ENCODE data around the gene SLC39A11. TPM values are rescaled to one million over a fixed set of nuclear protein-coding genes. Genes with fewer than 3 reads are reported as not detected.
"Not testable (repeated sequence)": the region's sequence is repeated elsewhere in the genome, so short reads cannot be mapped to it uniquely, and the experiment has no call there.

The SLC39A11 gene
- total RNA-seq, 1 experiment from 2014 or later, result 7.9 TPM

DNA sequence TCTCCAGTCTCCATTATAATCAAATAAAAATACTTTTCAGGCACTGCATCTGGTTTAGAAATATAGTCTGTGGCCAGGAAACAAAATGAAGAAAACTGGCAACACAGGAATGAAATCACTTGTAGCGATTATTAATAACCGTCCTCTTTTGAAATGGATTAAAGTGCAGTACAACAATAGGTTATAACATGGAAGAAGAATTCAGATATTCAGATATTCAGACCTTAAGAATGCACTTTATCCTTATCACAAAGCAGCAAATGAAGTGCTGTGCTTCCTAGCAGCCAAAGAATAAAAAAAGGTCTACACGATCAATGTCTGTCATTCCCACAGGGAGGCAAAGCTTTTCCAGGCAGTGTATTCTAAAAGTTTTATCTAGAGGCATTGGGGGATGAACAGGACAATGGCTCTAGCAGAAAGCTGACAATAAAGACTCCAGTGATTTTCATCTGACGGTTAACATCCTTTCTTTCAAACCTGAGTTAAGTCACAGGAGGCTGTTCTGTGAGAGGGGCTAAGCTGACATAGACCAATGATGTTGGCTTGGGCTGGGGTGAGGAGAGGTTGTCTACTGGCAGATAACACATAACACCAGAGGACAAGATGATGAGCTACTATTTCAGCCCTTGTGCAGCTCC is 259.2 kb downstream of the SLC39A11 start:
- DNase-seq (ENCODE audit: low read depth), result no peak

DNA sequence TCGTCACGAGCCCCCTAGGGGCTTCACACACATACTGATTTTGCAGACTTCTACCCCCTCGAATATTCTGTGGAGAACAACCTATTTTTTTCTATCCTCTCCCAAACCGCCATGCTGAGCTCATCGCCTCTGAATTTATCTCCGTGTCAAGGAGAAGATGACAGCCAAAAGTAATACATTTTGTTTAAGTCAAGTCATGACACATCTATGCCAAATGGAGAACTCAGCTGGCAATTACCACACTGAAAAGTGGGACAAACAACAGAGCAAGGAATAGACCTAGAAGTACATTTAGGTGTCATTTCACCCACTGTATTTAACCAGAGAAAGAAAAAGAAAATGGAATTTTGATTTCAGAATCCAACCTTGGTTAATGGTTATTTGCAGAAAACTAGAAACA is 260.2 kb downstream of the SLC39A11 start:
- no peak for DNase-seq (ENCODE audit: low read depth)

DNA sequence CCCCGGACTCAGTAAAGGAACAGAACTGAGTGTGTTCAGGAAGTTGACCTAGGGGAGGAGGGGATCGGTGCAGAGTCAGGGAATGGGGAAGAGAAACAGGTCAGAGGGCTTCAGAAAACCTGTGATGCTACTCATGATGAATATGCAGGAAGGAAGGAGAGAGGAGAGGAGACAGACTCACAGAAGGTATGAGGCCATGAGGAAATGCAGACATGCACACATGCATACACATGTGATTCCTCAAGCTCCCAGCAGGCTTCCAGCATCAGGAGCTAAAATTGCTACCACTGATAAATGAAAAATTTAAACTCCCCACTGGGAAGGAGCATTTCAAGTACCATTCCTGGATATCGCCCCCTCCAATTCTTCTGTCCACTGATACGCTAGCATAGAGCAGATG is 262.6 kb downstream of the SLC39A11 start:
- DNase-seq (ENCODE audit: low read depth), result no peak

DNA sequence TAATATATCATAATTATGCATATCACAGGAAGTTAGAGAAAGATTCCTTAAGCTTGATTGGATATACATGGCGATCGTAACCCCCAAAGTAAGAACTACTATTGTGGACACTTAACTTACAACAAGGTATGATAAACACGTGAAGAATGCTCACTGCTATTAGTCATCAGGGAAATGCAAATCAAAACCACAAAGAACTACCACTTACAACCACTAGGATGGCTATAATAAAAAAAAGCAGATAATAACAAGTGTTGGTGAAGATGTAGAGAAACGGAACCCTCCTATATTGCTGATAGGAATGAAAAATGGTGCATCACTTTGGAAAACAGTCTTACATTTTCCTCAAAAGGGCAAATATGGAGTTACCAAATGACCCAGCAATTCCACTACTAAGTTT is 265.9 kb downstream of the SLC39A11 start:
- peak; percentile 20 for DNase-seq (ENCODE audit: low read depth)

DNA sequence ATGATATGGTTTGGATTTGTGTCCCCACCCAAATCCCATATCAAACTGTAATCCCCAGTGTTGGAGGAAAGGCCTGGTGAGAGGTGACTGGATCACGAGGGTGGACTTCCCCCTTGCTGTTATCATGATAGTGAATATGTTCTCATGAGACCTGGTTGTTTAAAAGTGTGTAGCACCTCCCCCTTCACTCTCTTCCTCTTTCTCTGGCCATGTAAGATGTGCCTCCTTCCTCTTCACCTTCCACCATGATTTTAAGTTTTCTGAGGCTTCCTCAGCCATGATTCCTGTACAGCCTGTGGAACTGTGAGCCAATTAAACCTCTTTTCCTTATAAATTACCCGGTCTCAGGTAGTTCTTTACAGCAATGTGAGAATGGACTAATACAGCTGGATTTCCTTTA is 266.4 kb downstream of the SLC39A11 start:
- not testable (repeated sequence) for DNase-seq (ENCODE audit: low read depth)

DNA sequence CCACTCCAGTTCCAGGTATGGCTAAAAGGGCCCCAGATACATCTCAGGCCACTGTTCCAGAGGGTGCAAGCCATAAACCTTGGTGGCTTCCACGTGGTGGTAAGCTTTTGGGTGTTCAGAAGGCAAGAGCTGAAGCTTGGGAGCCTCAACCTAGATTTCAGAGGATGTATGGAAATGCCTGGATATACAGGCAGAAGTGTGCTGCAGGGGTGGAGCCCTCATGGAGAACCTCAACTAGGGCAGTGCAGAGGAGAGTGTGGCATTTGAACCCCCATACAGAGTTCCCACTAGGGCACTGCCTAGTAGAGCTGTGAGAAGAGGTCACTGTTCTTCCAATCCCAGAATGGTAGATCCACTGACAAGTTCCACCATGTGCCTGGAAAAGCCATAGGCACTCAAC is 267.3 kb downstream of the SLC39A11 start:
- DNase-seq (ENCODE audit: low read depth), result no peak

DNA sequence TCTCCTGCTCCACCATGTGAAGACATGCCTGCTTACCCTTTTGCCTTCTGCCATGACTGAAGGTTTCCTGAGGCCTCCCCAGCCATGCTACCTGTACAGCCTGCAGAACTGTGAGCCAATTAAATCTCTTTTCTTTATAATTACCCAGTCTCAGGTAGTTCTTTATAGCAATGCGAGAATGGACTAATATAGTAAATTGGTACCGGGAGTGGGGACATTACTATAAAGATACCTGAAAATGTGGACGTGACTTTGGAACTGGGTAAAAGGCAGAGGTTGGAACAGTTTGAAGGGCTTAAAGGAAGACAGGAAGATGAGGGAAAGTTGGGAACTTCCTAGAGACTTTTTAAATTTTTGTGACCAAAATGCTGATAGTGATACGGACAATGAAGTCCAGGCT is 268.2 kb downstream of the SLC39A11 start:
- DNase-seq (ENCODE audit: low read depth), result not testable (repeated sequence)

DNA sequence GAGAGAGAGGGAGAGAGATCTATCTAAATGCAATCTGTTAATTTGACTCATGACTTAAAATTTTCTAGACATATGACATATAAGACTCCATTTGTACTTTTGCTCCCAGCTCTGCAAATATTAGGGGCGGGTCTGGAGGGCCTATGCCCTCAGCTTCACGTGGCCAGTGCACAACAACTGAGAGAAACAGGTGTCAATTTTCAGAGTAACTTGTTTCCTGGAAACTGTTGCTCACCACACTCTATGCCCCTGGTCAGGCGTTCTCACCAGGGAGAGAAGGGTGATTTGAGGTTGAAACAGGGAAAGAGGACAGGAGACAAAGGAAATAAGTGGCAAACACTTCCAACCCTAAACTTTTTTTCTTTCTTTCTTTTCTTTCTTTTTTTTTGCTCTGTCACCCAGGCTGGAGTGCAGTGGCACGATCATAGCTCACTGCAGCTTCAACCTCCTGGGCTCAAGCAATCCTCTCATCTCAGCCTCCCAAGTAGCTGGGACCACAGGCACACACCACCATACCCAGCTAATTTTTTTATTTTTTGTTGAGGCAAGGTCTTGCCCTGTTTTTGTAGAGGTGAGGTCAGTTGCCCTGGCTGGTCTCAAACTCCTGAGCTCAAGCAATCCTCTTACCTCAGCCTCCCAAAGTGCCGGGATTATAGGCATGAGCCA is 270.0 kb downstream of the SLC39A11 start:
- no peak for DNase-seq (ENCODE audit: low read depth)

DNA sequence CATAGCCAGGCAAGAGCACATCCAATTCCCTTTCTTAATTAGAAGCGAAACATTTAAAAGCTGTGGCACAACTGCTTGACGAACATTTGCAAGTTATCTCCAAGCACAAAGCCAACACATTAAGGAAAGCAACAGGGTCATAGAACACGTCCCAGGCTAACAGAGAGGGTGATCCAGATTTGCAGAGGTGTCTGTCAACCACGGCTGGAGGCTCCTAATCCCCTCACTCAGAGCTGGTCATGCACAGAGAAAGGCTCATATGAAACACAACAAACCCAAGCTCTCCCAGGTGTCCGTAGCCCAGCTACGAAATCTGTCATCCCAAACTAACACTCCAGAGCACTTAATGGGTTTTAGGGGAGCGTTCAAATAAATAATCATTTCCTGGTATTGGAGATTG is 276.1 kb downstream of the SLC39A11 start:
- no peak for DNase-seq (ENCODE audit: low read depth)

DNA sequence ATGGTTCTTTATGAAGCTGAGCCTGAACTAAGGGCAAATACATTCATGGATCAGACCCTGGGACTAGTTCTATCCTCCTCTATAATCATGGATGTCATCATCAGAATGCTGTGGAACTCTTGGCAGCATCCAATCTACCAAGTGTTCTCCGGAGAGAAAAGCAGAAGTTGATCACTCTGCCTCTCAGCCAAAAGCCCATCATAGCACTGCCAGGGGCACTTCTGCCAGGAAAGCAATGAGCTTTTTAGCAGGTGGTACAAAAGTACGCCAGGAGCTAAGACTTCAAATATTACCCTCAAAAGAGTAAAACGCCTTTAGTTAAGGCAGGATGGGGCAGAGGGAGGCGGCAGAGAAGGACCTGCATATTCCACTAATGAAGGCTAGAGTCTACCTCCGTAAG is 279.0 kb downstream of the SLC39A11 start:
- DNase-seq (ENCODE audit: low read depth), result no peak

DNA sequence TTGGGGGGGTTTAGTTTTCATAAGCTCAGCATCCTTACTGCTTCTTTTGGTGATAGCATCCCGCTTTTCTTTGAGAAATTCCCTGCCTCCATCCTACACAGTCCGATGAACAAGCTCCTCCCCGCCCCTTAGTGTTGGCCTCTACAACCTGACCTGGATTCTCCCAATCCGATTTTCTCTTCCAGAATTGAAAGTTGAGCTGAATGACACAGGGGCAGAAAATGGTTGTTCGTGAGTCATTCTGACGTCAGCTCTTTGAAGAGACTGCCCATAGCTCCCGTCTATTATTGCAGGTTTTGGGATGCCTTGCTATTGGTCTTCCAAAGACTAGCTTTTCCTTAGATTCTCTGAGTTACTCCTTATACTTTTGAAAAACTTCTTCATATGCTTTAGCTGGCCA is 279.7 kb downstream of the SLC39A11 start:
- DNase-seq (ENCODE audit: low read depth), result peak; percentile 78

DNA sequence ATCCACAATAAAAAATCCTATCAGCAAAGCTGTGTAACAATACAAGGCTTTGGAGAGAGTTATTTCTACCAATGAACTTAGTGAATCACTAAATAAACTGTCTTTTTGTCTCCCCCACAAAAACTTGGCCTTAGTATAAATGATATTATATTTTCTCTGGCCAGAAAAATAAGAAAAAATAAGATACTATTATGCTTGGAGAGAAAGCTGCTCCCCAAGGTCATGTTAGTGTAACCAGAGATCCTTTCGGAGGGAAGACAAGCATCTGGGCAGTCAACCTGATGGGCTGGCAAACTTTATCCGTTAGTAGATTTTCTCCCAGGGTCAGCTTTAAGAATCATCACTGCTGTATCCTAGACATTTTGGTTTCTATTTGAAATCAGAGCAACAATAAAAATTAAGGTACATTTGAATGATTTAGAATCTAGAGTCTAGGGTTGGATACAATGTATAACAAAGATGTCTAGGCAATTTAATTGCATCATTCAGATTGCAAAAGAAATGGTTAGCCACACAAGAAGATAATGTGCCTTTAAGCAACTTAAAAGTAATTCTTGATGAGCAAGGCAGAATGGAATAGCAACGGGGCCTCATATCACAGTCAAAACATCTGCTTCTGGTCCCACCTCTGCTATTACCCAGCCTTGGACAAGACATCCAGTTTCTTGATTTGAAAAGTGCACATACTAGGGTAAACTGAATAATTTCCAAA is 280.4 kb downstream of the SLC39A11 start:
- DNase-seq (ENCODE audit: low read depth), result no peak

DNA sequence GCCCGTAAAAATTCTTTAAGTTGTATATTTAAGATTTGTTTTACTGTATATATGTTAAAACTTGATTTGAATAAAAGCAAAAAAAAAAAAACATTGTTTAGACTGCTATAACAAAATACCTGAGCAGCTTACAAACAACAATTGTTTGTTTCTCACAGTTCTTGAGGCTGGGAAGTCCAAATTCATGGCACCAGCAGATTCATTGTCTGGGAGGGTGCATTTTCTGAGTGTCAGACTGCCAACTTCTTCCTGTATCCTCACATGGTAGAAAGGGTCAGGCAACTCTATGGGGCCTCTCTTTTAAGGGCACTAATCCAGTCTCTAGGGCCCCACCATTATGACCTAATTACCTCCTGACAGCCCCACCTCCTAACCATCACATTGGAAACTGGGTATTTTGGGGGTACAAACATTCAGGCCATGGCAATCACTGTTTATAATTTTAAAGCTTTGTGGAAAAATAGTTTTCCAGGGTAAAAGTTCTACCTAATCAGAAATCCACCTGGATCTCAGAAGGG is 281.4 kb downstream of the SLC39A11 start:
- DNase-seq (ENCODE audit: low read depth), result no peak

DNA sequence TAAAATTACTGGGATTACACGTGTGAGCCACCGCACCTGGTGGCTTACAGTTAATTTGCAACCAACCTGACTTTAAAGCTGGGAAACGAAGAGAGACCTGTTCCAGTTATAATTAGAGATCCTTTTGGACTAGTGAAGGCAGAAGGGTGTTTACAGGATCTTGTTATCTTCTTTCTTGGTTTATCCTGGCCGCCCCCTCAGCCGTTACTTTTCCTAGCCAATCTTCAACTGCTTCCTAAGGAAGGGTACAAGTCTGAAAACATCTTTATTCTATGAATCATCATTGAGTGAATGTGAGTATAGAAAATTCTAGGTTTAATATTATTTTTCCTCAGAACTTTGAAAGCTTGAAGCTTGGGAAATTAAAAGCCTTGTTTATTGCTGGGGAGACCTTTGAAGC is 286.5 kb downstream of the SLC39A11 start:
- no peak for DNase-seq (ENCODE audit: low read depth)

DNA sequence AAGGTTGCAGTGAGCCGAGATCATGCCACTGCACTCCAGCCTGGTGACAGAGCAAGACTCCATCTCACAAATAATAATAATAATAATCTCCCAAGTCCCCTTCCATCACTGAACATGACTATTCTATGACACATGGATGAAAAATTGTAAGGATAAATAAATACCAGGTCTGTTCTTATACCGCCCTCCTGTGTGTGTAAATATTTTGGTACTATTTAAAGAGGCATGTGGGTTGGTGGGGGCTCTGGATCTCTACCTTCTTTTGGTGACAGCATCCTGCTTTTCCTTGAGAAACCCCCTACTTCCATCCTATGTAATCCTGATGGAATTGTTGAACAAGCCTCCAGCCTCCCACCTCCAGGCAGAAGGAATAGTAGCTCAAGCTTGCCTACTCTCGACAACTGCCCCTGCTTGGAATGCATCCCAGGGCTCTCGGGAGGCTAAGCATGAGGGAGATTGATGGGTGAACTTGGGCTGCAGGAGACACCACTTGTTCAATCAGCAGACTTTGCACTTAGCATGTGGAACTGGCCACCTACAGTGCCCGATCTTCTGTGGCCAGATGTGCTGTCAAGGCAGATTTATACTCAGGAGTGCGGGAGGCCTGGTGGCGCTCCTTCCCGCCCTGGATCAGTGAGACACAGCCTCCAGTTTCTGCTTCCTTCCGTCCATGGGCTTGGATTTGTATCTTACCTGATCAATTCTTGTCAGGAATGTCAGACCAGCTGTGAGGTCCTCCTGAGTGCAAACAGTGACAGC is 287.4 kb downstream of the SLC39A11 start:
- no peak for DNase-seq (ENCODE audit: low read depth)

DNA sequence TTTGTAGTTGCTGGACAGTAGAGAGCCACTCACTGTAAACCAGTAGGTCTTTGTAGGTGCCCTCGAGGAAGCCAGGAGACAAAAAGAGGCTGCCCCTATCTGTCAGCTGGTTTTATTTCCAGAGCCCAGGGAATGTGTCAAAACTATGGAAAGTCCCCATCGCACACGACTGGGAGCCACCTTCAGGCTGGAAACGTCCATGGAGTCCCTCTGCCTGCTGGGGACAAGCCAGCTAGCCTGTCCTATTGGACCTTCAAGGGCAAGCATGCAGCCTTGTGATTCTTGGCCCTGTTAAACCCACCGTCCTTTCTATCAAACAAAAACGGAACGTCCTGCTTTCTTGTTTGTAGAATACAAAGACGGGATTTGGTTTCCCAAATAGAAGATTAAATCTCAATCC is 289.8 kb downstream of the SLC39A11 start:
- DNase-seq (ENCODE audit: low read depth), result no peak

DNA sequence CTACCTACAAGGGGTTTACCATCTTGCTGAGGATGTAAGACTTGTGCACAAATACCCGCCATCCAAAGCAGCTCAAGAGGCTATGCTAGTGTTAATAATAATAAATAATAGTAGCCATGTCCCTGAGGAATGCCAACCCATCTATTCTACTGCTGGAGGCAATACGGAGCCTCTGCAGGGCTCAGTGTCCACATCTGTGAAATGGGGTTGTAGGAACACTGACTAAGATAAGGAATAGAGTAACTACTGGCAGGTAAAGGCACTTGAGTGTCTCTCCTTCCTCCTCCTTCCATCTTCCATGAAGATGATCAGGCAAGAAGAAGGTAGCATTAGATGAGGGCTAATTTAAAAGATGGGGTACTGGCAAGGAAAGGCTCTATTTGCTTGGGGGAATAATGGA is 295.3 kb downstream of the SLC39A11 start:
- no peak for DNase-seq (ENCODE audit: low read depth)

DNA sequence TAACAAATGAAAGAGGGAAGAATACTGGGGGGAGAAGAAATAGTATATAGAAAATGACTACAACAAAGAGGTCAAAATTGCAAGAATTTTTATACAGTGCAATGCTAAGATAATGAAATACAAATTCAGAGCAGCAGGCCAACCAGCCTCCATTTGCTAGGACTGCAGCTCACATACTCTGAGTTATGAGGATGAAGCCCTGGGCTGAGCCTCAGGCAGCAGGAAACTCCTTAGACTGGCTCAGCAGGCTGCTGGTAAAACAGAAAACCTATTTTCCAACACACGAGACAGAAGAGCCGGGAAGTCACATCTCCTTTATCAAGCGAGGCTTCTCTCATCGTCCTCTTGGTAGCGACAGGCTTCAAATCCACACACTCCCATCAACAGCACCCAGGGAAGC is 296.5 kb downstream of the SLC39A11 start:
- DNase-seq (ENCODE audit: low read depth), result no peak

DNA sequence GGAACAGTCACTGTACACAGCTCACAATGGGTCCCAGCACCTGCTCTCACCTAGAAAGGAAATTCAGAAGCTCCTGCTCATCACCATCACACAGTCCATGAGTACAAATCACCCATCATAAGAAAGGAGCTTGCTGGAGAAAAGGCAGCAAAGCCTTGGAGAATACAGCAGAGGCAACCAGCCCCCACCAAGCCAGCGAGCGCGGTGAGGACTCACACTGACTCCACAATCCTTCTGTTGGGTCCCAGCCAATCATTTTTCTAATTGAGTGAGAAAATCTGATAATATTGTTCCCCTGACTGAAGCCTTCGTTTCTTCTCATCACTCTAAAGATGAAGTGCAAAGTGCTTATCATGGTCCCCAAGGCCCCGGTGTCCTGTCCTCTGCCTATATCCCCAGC is 298.3 kb downstream of the SLC39A11 start:
- no peak for DNase-seq (ENCODE audit: low read depth)

DNA sequence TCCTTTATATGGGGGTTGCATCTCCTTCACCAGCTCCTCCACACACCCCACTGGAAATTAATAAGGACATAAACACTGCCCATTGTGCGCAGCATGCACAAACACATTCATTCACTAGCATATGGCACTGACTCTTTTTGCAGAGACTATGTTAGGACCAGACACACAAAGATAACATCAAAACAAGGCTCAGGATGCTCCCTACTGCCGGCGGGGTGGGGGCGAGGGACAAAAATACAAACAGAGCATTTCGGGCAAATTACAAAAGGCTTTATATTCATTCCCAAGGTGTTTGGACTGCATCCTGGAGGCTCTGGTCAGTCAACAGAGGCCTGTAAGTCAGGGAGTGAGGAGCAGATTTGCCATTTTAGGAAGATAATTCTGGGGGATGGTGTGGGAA is 299.7 kb downstream of the SLC39A11 start:
- DNase-seq (ENCODE audit: low read depth), result no peak

DNA sequence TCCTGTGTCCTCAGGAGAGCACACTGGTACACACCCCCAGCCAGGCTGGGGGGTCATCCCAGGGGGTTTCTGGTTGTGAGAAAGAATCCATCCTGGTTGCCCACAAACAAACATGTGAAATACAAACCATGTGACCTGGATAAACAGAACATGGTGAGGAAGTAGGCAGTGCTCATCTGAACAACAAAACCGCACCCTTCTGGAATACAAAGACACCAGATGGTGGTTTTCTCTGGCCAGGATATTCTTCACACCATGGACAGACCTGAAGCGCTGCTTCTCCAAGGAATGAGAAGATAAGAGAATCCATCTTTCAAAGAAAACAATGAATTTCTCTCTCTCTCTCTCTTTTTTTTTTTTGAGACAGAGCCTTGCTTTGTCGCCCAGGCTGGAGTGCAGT is 302.3 kb downstream of the SLC39A11 start:
- DNase-seq (ENCODE audit: low read depth), result no peak

DNA sequence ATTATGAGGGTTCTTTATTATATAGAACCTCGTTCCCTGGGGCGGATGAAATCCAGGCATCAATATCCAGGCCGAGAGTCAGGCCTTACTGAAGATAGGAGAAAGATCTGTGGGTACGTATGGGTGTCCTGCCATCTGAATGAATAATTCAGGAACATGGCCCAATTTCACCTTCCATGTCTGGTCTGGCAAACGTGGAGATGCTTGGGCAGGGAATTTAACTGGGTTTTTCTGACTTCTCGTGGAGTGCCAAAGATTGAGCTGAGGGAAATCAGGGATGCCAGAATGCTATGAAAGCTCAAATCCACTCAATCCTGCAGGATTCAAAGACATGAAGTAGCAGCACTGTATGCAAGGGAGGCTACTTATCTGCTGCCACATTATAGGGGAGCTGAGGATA is 302.8 kb downstream of the SLC39A11 start:
- no peak for DNase-seq (ENCODE audit: low read depth)

Data from RPMI7951 (cell line).